Measurements from ENCODE around the gene TMEM176A.

TMEM176A gene

GRCh38 chr7:150788474-150789269, 11.9 kb upstream of the TMEM176A start:
- Histone ChIP-seq H3K27ac (ENCODE audit: low read depth, low read length) (no peak overlapping the region), H3K9me3 (ENCODE audit: control insufficient read depth, insufficient read depth, low read depth, low read length) (no peaks in the 10 kb centered on the region), H3K27me3 (ENCODE audit: control insufficient read depth, insufficient read depth, low read length) (peaks cover 56% of the 10 kb centered on the region), H3K4me1 (ENCODE audit: control insufficient read depth, insufficient read depth, low read length) (no peaks in the 10 kb centered on the region; the same call in 1 of the 2 replicates), H3K4me3 (ENCODE audit: low read depth, low read length) (no peak overlapping the region), H3K9ac (ENCODE audit: low read length) (no peak overlapping the region), H3K36me3 (ENCODE audit: control insufficient read depth, insufficient read depth, low read length) (no peaks in the 10 kb centered on the region)

GRCh38 chr7:150790416-150791075, 10.0 kb upstream of the TMEM176A start:
- Histone ChIP-seq H3K27me3 (ENCODE audit: control insufficient read depth, insufficient read depth, low read length) (peaks cover 64% of the 10 kb centered on the region), H3K9me3 (ENCODE audit: control insufficient read depth, insufficient read depth, low read depth, low read length) (no peaks in the 10 kb centered on the region), H3K4me3 (ENCODE audit: low read depth, low read length) (no peak overlapping the region)

GRCh38 chr7:150791304-150791703, 9.3 kb upstream of the TMEM176A start:
- no peak overlapping the region for H3K4me3 ChIP-seq (ENCODE audit: low read depth, low read length)
- H3K36me3 ChIP-seq (ENCODE audit: control insufficient read depth, insufficient read depth, low read length), result no peaks in the 10 kb centered on the region
- H3K9me3 ChIP-seq (ENCODE audit: control insufficient read depth, insufficient read depth, low read depth, low read length), result no peaks in the 10 kb centered on the region
- H3K9ac ChIP-seq (ENCODE audit: low read length), result no peak overlapping the region
- peaks cover 66% of the 10 kb centered on the region for H3K27me3 ChIP-seq (ENCODE audit: control insufficient read depth, insufficient read depth, low read length)
- no peaks in the 10 kb centered on the region for H3K4me1 ChIP-seq (ENCODE audit: control insufficient read depth, insufficient read depth, low read length)
- H3K27ac ChIP-seq (ENCODE audit: low read depth, low read length), result no peak overlapping the region

More at GRCh38 chr7:150790416-150791075, 10.0 kb upstream of the TMEM176A start:
- Histone ChIP-seq H3K4me1 (ENCODE audit: control insufficient read depth, insufficient read depth, low read length) (no peaks in the 10 kb centered on the region), H3K36me3 (ENCODE audit: control insufficient read depth, insufficient read depth, low read length) (no peaks in the 10 kb centered on the region), H3K9ac (ENCODE audit: low read length) (no peak overlapping the region), H3K27ac (ENCODE audit: low read depth, low read length) (no peak overlapping the region)

GRCh38 chr7:150791746-150792452, 8.7 kb upstream of the TMEM176A start:
- Histone ChIP-seq H3K4me3 (ENCODE audit: low read depth, low read length) (no peak overlapping the region), H3K9ac (ENCODE audit: low read length) (no peak overlapping the region), H3K36me3 (ENCODE audit: control insufficient read depth, insufficient read depth, low read length) (no peaks in the 10 kb centered on the region), H3K9me3 (ENCODE audit: control insufficient read depth, insufficient read depth, low read depth, low read length) (no peaks in the 10 kb centered on the region), H3K27me3 (ENCODE audit: control insufficient read depth, insufficient read depth, low read length) (peaks cover 71% of the 10 kb centered on the region), H3K27ac (ENCODE audit: low read depth, low read length) (no peak overlapping the region), H3K4me1 (ENCODE audit: control insufficient read depth, insufficient read depth, low read length) (no peaks in the 10 kb centered on the region)

GRCh38 chr7:150793569-150794238, 6.9 kb upstream of the TMEM176A start:
- Histone ChIP-seq H3K4me3 (ENCODE audit: low read depth, low read length) (no peak overlapping the region), H3K4me1 (ENCODE audit: control insufficient read depth, insufficient read depth, low read length) (no peaks in the 10 kb centered on the region), H3K9me3 (ENCODE audit: control insufficient read depth, insufficient read depth, low read depth, low read length) (no peaks in the 10 kb centered on the region), H3K9ac (ENCODE audit: low read length) (no peak overlapping the region), H3K36me3 (ENCODE audit: control insufficient read depth, insufficient read depth, low read length) (no peaks in the 10 kb centered on the region), H3K27ac (ENCODE audit: low read depth, low read length) (no peak overlapping the region), H3K27me3 (ENCODE audit: control insufficient read depth, insufficient read depth, low read length) (peaks cover 81% of the 10 kb centered on the region)

- Histone ChIP-seq H3K9me3 (ENCODE audit: control insufficient read depth, insufficient read depth, low read depth, low read length) (no peaks in the 10 kb centered on the region), H3K4me1 (ENCODE audit: control insufficient read depth, insufficient read depth, low read length) (peaks cover 2% of the 10 kb centered on the region; the same call in 1 of the 2 replicates), H3K36me3 (ENCODE audit: control insufficient read depth, insufficient read depth, low read length) (no peaks in the 10 kb centered on the region), H3K9ac (ENCODE audit: low read length) (no peak overlapping the region), H3K27ac (ENCODE audit: low read depth, low read length) (no peak overlapping the region), H3K27me3 (ENCODE audit: control insufficient read depth, insufficient read depth, low read length) (peaks cover 99% of the 10 kb centered on the region), H3K4me3 (ENCODE audit: low read depth, low read length) (no peak overlapping the region)
Measured at GRCh38 chr7:150797661-150798060, 2.9 kb upstream of the TMEM176A start.

DNA sequence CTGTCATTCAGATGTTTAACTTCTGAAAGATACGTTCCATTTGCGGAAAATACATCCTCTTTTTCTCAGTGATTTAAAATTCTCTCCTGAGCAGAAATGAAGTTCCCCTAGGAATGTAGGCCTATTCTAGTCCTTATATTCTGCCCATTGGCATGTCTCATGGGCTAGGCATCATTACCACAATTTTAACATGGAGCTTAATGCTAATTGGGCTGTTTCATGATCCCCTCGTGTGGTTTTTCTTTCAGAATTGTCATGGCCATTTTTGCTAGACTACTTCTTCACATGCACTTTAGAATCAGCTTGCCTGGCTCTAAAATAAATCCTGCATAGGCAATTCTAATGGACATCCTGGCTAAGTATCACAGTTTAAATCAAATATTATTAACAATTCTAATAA, 1.4 kb upstream of the TMEM176A start:
- Histone ChIP-seq H3K27ac (ENCODE audit: low read depth, low read length) (no peak overlapping the region), H3K27me3 (ENCODE audit: control insufficient read depth, insufficient read depth, low read length) (peaks cover 99% of the 10 kb centered on the region), H3K36me3 (ENCODE audit: control insufficient read depth, insufficient read depth, low read length) (no peaks in the 10 kb centered on the region), H3K4me1 (ENCODE audit: control insufficient read depth, insufficient read depth, low read length) (peaks cover 2% of the 10 kb centered on the region; the same call in 1 of the 2 replicates), H3K4me3 (ENCODE audit: low read depth, low read length) (no peak overlapping the region), H3K9ac (ENCODE audit: low read length) (no peak overlapping the region), H3K9me3 (ENCODE audit: control insufficient read depth, insufficient read depth, low read depth, low read length) (no peaks in the 10 kb centered on the region)

- H3K27ac ChIP-seq (ENCODE audit: low read depth, low read length), result no peak within 1 kb of the TSS
- H3K4me3 ChIP-seq (ENCODE audit: low read depth, low read length), result peak within 1 kb of the TSS; percentile 59
- H3K9me3 ChIP-seq (ENCODE audit: control insufficient read depth, insufficient read depth, low read depth, low read length), result no peaks in the 10 kb centered on the region
- H3K36me3 ChIP-seq (ENCODE audit: control insufficient read depth, insufficient read depth, low read length), result no peaks in the 10 kb centered on the region
- H3K9ac ChIP-seq (ENCODE audit: low read length), result no peak within 1 kb of the TSS
- H3K4me1 ChIP-seq (ENCODE audit: control insufficient read depth, insufficient read depth, low read length), result peaks cover 2% of the 10 kb centered on the region; the same call in 1 of the 2 replicates
- H3K27me3 ChIP-seq (ENCODE audit: control insufficient read depth, insufficient read depth, low read length), result peaks cover 99% of the 10 kb centered on the region
Measured at GRCh38 chr7:150799741-150800580, 608 bp upstream of the TMEM176A start, which contains the start of gene TMEM176B. Gene TMEM176B (minus strand): TSS chr7:150800364. CDS start chr7:150796569, 3,795 bp downstream.

DNA sequence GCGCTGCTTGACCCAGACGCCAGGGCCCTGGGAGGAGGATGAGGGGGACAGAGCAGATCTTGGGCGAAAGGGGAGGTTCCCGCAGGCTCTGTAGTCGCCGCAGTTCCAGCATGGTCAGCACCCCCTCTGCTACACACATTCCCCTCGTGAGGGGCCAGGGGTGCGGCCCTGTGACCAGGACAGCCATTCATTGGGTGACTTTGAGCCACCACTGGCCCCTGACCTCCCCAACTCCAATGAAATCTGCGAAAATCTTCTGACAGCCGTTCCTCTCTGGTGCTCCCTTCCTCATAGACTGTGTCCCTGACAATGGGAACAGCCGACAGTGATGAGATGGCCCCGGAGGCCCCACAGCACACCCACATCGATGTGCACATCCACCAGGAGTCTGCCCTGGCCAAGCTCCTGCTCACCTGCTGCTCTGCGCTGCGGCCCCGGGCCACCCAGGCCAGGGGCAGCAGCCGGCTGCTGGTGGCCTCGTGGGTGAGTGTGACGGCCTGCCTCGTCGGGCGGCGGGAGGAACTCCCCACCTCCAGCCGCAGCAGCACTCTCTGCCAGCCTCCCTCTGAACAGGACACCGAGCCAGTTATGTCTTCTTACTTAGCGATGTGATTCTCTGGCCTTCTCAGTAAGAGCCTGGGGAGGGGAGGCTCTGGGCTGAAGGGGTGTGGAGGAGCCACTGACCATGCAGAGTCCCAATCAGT, 825 bp downstream of the TMEM176A start:
- no peaks in the 10 kb centered on the region for H3K36me3 ChIP-seq (ENCODE audit: control insufficient read depth, insufficient read depth, low read length)
- peaks cover 2% of the 10 kb centered on the region; the same call in 1 of the 2 replicates for H3K4me1 ChIP-seq (ENCODE audit: control insufficient read depth, insufficient read depth, low read length)
- no peak overlapping the region for H3K27ac ChIP-seq (ENCODE audit: low read depth, low read length)
- H3K4me3 ChIP-seq (ENCODE audit: low read depth, low read length), result peak overlapping the region; percentile 59
- no peak overlapping the region for H3K9ac ChIP-seq (ENCODE audit: low read length)
- peaks cover 93% of the 10 kb centered on the region for H3K27me3 ChIP-seq (ENCODE audit: control insufficient read depth, insufficient read depth, low read length)
- H3K9me3 ChIP-seq (ENCODE audit: control insufficient read depth, insufficient read depth, low read depth, low read length), result 0 out of 2 replicates have a peak, but pooled peaks cover 6% of the 10 kb centered on the region

Measured in HUES6 (cell line).